Vagina (tissue), 2 donors: ENCODE data around the gene GALNTL6. TPM values are rescaled to one million over a fixed set of nuclear protein-coding genes. Genes with fewer than 3 reads are reported as not detected.

Experiments used
- DNase-seq, 2 donors: peaks; one replicate each; pipeline ENCODE4 v3.0.0-alpha.2; 2017; ENCODE audit errors: extremely low spot score in 2 of 2
- H3K27ac ChIP-seq: fragments of 200-600 bp; sonication (generic); one replicate; pipeline ENCODE4 v1.5.1; 2019
- H3K27me3 ChIP-seq: fragments of 200-600 bp; sonication (generic); one replicate; pipeline ENCODE4 v1.5.1; 2019
- H3K36me3 ChIP-seq, 2 donors: fragments of 200-600 bp; sonication (generic); one replicate each; pipeline ENCODE4 v1.5.1; 2017 to 2019
- H3K4me1 ChIP-seq: fragments of 200-600 bp; sonication (generic); one replicate; pipeline ENCODE4 v1.5.1; 2019
- H3K4me3 ChIP-seq, 2 donors: fragments of 200-600 bp; sonication (generic); 1 replicate in 1 of 2; 2 replicates in 1 of 2; pipeline ENCODE4 v1.5.1; 2016 to 2019
- H3K9me3 ChIP-seq: fragments of 200-600 bp; sonication (generic); one replicate; pipeline ENCODE4 v1.5.1; 2019
- CTCF ChIP-seq, 3 experiments: fragments of 450-650 bp in 2 of 3; fragments of 200-600 bp in 1 of 3; sonication (generic) in 1 of 3; IDR thresholded peaks; one replicate each; pipeline ENCODE4 v1.5.1; 2017 to 2019; ENCODE audit warnings: antibody characterized with exemption in 3 of 3, mild to moderate bottlenecking in 2 of 3, moderate library complexity in 2 of 3
- POLR2A ChIP-seq, 2 donors: fragments of 450-650 bp; IDR thresholded peaks; one replicate each; pipeline ENCODE4 v1.6.1; 2017; ENCODE audit warnings: antibody characterized with exemption in 2 of 2, mild to moderate bottlenecking in 2 of 2, moderate library complexity in 2 of 2
- POLR2AphosphoS5 ChIP-seq, 2 donors: sonication (generic); formaldehyde crosslinking; IDR thresholded peaks; one replicate each; pipeline ENCODE4 v1.9.0; 2017; ENCODE audit warnings: antibody characterized with exemption in 2 of 2, mild to moderate bottlenecking in 2 of 2, low read depth in 1 of 2; ENCODE audit not compliant: insufficient read depth in 1 of 2
- intact Hi-C: fragments of 100-400 bp; cut with DNase I; formaldehyde crosslinking; loops from one replicate; pipeline ENCODE4 v1.15.1; 2023
- total RNA-seq: library from RNA; depleted of rRNA; stranded (reverse); fragments of >200 nt; gene quantifications from one replicate; pipeline ENCODE4 v1.2.3, GENCODE V29; 2016

GALNTL6 gene
- total RNA-seq, 1 donor from 2014 or later, result 0.74 TPM

GRCh38 chr4:172207886-172208285, 394.7 kb downstream of the GALNTL6 start:
- H3K27ac ChIP-seq, result no peak overlapping the region
- TF ChIP-seq CTCF (IDR thresholded peaks at IDR 0.05), result no peak
- no peak for TF ChIP-seq POLR2AphosphoS5 (IDR thresholded peaks at IDR 0.05; ENCODE audit: insufficient read depth in 1 of 2, low read depth in 1 of 2)
- TF ChIP-seq POLR2A (IDR thresholded peaks at IDR 0.05), result no peak

GRCh38 chr4:172220679-172221078, 407.5 kb downstream of the GALNTL6 start:
- H3K4me1 ChIP-seq, result no peaks in the 10 kb centered on the region
- no peaks in the 10 kb centered on the region for H3K36me3 ChIP-seq
- no peak overlapping the region for H3K4me3 ChIP-seq
- no peaks in the 10 kb centered on the region for H3K27me3 ChIP-seq
- H3K27ac ChIP-seq, result no peak overlapping the region
- no peak for DNase-seq
- TF ChIP-seq CTCF (IDR thresholded peaks at IDR 0.05) (no peak), POLR2AphosphoS5 (IDR thresholded peaks at IDR 0.05; ENCODE audit: insufficient read depth in 1 of 2, low read depth in 1 of 2) (no peak), POLR2A (IDR thresholded peaks at IDR 0.05) (no peak)
- H3K9me3 ChIP-seq, result no peaks in the 10 kb centered on the region
- intact Hi-C loops, result no loop called here

More at GRCh38 chr4:172207886-172208285, 394.7 kb downstream of the GALNTL6 start:
- Histone ChIP-seq H3K27me3 (no peaks in the 10 kb centered on the region), H3K9me3 (no peaks in the 10 kb centered on the region), H3K36me3 (no peaks in the 10 kb centered on the region), H3K4me1 (no peaks in the 10 kb centered on the region), H3K4me3 (no peak overlapping the region)
- intact Hi-C loops, result no loop called here
- DNase-seq, result no peak

GRCh38 chr4:172225457-172225856, 412.3 kb downstream of the GALNTL6 start:
- no peak for DNase-seq
- Histone ChIP-seq H3K27ac (no peak overlapping the region), H3K4me3 (no peak overlapping the region), H3K36me3 (no peaks in the 10 kb centered on the region), H3K9me3 (no peaks in the 10 kb centered on the region), H3K4me1 (no peaks in the 10 kb centered on the region), H3K27me3 (no peaks in the 10 kb centered on the region)
- intact Hi-C loops, result no loop called here
- no peak for TF ChIP-seq POLR2A (IDR thresholded peaks at IDR 0.05)
- TF ChIP-seq POLR2AphosphoS5 (IDR thresholded peaks at IDR 0.05; ENCODE audit: insufficient read depth in 1 of 2, low read depth in 1 of 2), result no peak
- TF ChIP-seq CTCF (IDR thresholded peaks at IDR 0.05), result no peak

- Histone ChIP-seq H3K4me1 (no peaks in the 10 kb centered on the region), H3K9me3 (no peaks in the 10 kb centered on the region), H3K4me3 (no peak overlapping the region), H3K36me3 (no peaks in the 10 kb centered on the region), H3K27ac (no peak overlapping the region), H3K27me3 (no peaks in the 10 kb centered on the region)
- intact Hi-C loops, result no loop called here
- no peak for TF ChIP-seq POLR2A (IDR thresholded peaks at IDR 0.05)
- TF ChIP-seq CTCF (IDR thresholded peaks at IDR 0.05), result no peak
- TF ChIP-seq POLR2AphosphoS5 (IDR thresholded peaks at IDR 0.05; ENCODE audit: insufficient read depth in 1 of 2, low read depth in 1 of 2), result no peak
- DNase-seq, result no peak
Observed at GRCh38 chr4:172232966-172233365, 419.8 kb downstream of the GALNTL6 start.

- intact Hi-C loops, result no loop called here
- TF ChIP-seq POLR2A (IDR thresholded peaks at IDR 0.05) (no peak), POLR2AphosphoS5 (IDR thresholded peaks at IDR 0.05; ENCODE audit: insufficient read depth in 1 of 2, low read depth in 1 of 2) (no peak), CTCF (IDR thresholded peaks at IDR 0.05) (no peak)
Observed at GRCh38 chr4:172243551-172243950, 430.3 kb downstream of the GALNTL6 start.

More at GRCh38 chr4:172243551-172243950, 430.3 kb downstream of the GALNTL6 start:
- Histone ChIP-seq H3K27ac (no peak overlapping the region), H3K4me1 (no peaks in the 10 kb centered on the region), H3K4me3 (no peak overlapping the region), H3K27me3 (no peaks in the 10 kb centered on the region), H3K9me3 (no peaks in the 10 kb centered on the region), H3K36me3 (no peaks in the 10 kb centered on the region)
- no peak for DNase-seq
